ENCODE data around the gene RTEL1. TPM values are rescaled to one million over a fixed set of nuclear protein-coding genes. Genes with fewer than 3 reads are reported as not detected.

The RTEL1 gene
- polyA plus RNA-seq, 1 of the 3 experiments (the other 2 are of a cell fraction) = 9.9 TPM

DNA sequence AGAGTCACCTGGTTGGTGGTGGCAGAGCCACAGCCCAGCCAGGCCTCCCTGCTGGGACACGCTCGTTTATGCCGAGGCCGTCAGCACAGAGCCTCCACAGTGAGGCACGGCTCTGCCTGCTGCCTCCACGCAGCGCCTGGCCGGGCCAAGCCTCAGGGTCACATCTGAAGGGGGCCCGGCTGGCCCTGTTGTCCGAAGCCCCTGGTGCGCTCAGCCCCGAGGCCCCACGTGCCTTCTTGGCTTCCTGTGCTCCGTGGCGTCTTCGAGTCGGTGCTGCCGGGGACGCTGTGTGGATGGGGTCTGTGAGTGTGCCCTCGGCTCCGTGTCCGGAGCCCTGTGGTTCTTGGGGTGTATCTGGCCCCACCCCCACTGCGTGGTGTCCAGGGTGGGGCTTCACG lies 28.0 kb downstream of the RTEL1 start:
- Histone ChIP-seq H2AFZ (ENCODE audit: low read depth) (no peak overlapping the region), H3K4me1 (ENCODE audit: control insufficient read depth in 1 of 2, insufficient read depth in 2 of 2, low read depth in 1 of 2, low read length in 1 of 2) (peaks cover 0 to 16% of the 10 kb centered on the region in 2 experiments; a peak in 3 of 4 replicates), H3F3A (replicated peaks; ENCODE audit: insufficient read depth) (peaks cover 12% of the 10 kb centered on the region), H3K36me3 (replicated peaks in 1 of 2; ENCODE audit: control insufficient read depth in 1 of 2, insufficient read depth in 2 of 2, low read length in 1 of 2) (peaks cover 0 to 3% of the 10 kb centered on the region in 2 experiments), H3K4me3 (ENCODE audit: low read depth in 2 of 2, low read length in 1 of 2) (no peak overlapping the region), H3K9me3 (no peaks in the 10 kb centered on the region), H3K4me2 (no peak overlapping the region), H3K9me2 (no peaks in the 10 kb centered on the region), H3K27me3 (ENCODE audit: insufficient read depth) (no peaks in the 10 kb centered on the region), H4K20me1 (ENCODE audit: insufficient read depth) (no peaks in the 10 kb centered on the region), H3K79me2 (ENCODE audit: insufficient read depth) (no peaks in the 10 kb centered on the region), H3K9ac (no peak overlapping the region), H3K27ac (ENCODE audit: low read depth in 2 of 2, low read length in 1 of 2) (no peak overlapping the region)
- 97% methylated on average over 15 of the region's 24 CpGs for WGBS (ENCODE audit: low lambda C conversion rate)
- TF ChIP-seq POLR2AphosphoS5 (IDR thresholded peaks at IDR 0.05; ENCODE audit: low read depth, low read length) = no peak
- TF ChIP-seq FOSL2 (IDR thresholded peaks at IDR 0.05; ENCODE audit: borderline replicate concordance, low read depth) = no peak
- no peak for TF ChIP-seq GATA2 (CRISPR knock-in tag; IDR thresholded peaks at IDR 0.05)
- ChIA-PET POLR2A (no interaction called here), CTCF (interaction anchor here (1.5 kb wide), 1 partner anchor 12 kb away, joined by 3 read pairs; no protein-coding TSS in a partner anchor)
- DNase-seq = no peak

DNA sequence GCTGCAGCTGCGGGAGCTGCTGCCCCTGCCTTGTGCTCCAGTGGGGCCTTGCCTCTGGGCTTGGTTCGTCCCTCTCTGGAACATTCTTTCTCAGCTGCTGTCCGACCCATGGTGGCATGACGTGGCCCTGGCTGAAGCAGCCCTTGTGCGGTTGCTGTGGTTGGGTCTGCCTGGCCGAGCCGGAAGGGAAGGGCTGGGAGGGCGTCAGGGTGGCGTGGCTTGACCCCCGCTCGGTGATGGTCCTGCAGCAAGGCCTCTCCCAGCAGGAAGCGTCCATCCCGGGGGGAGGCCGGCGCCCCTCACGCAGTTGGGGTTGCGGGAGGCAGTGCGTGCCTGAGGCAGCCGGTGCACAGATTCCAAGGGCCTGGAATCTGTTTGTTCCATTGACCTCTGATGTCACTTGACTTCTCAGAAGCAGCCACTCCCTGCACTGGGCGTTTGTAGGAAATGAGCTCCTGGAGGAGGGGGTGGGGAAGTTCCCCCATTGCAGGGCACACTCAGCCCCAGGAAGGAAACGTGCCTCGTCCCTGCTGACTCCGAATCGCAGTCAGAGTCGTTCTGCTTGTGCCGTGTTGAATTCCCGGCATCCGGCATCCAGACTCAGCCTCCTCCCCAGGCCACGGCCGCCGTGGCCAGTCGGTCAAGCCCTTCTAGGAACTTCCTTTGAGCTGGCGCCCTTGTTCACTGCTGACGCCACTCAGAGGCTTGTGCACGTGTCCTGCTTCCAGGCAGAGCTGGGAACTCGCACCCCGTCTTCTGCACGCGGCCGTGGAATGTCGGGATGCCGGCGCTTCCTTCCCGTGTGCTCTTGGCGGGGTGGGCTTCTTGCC lies 28.6 kb downstream of the RTEL1 start:
- Histone ChIP-seq H3K4me3 (ENCODE audit: low read depth in 2 of 2, low read length in 1 of 2) (no peak overlapping the region), H3K27me3 (ENCODE audit: insufficient read depth) (no peaks in the 10 kb centered on the region), H3K9me2 (no peaks in the 10 kb centered on the region), H3K79me2 (ENCODE audit: insufficient read depth) (no peaks in the 10 kb centered on the region), H4K20me1 (ENCODE audit: insufficient read depth) (no peaks in the 10 kb centered on the region), H2AFZ (ENCODE audit: low read depth) (no peak overlapping the region), H3F3A (replicated peaks; ENCODE audit: insufficient read depth) (peaks cover 12% of the 10 kb centered on the region), H3K9ac (no peak overlapping the region), H3K9me3 (no peaks in the 10 kb centered on the region), H3K36me3 (replicated peaks in 1 of 2; ENCODE audit: control insufficient read depth in 1 of 2, insufficient read depth in 2 of 2, low read length in 1 of 2) (no peaks in the 10 kb centered on the region), H3K4me1 (ENCODE audit: control insufficient read depth in 1 of 2, insufficient read depth in 2 of 2, low read depth in 1 of 2, low read length in 1 of 2) (peaks cover 0 to 14% of the 10 kb centered on the region in 2 experiments; a peak in 3 of 4 replicates), H3K27ac (ENCODE audit: low read depth in 2 of 2, low read length in 1 of 2) (no peak overlapping the region), H3K4me2 (no peak overlapping the region)
- no peak for TF ChIP-seq GABPA (IDR thresholded peaks at IDR 0.05; ENCODE audit: low read depth)
- no peak for TF ChIP-seq PBX3 (IDR thresholded peaks at IDR 0.05)
- no peak for TF ChIP-seq FOSL2 (IDR thresholded peaks at IDR 0.05; ENCODE audit: borderline replicate concordance, low read depth)
- no peak for TF ChIP-seq NFIC (IDR thresholded peaks at IDR 0.05; ENCODE audit: borderline replicate concordance)
- TF ChIP-seq USF2 (IDR thresholded peaks at IDR 0.05; ENCODE audit: borderline replicate concordance, low read depth, low read length) = no peak
- no peak for TF ChIP-seq GATA2 (CRISPR knock-in tag; IDR thresholded peaks at IDR 0.05)
- no peak for DNase-seq
- ChIA-PET CTCF (interaction anchor here (1.2 to 1.5 kb wide), 2 partner anchors 11 to 149 kb away, joined by 3 read pairs; no protein-coding TSS in a partner anchor), POLR2A (no interaction called here)
- WGBS (ENCODE audit: low lambda C conversion rate) = 75% methylated on average over 14 of the region's 45 CpGs

Measured in SK-N-SH (cell line).